Mucosa of rectum (tissue), 2 donors: ENCODE data around the gene FHAD1.
A peak's percentile ranks its signal among the peaks of the same experiment; 100 is the strongest.
"Not testable (repeated sequence)": the region's sequence is repeated elsewhere in the genome, so short reads cannot be mapped to it uniquely, and the experiment has no call there.

Source experiments
- H3K27ac ChIP-seq, 2 donors: one replicate each; pipeline ENCODE4 v1.7.0; 2013; ENCODE audit warnings: inconsistent platforms in 2 of 2, low read depth in 2 of 2, low read length in 2 of 2
- H3K27me3 ChIP-seq, 2 donors: one replicate each; pipeline ENCODE4 v1.7.0; 2013; ENCODE audit warnings: low read length in 2 of 2; ENCODE audit not compliant: control insufficient read depth in 2 of 2, insufficient read depth in 2 of 2
- H3K36me3 ChIP-seq, 2 donors: one replicate each; pipeline ENCODE4 v1.7.0; 2013; ENCODE audit warnings: low read length in 2 of 2; ENCODE audit not compliant: control insufficient read depth in 2 of 2, insufficient read depth in 2 of 2
- H3K4me1 ChIP-seq, 2 donors: one replicate each; pipeline ENCODE4 v1.7.0; 2013; ENCODE audit warnings: low read length in 2 of 2, mild to moderate bottlenecking in 1 of 2; ENCODE audit not compliant: control insufficient read depth in 2 of 2, insufficient read depth in 2 of 2
- H3K4me3 ChIP-seq, 2 donors: one replicate each; pipeline ENCODE4 v1.7.0; 2013; ENCODE audit warnings: low read length in 2 of 2
- H3K9ac ChIP-seq, 2 donors: one replicate each; pipeline ENCODE4 v1.7.0; 2013; ENCODE audit warnings: low read length in 2 of 2, low read depth in 1 of 2, mild to moderate bottlenecking in 1 of 2
- H3K9me3 ChIP-seq, 2 donors: one replicate each; pipeline ENCODE4 v1.7.0; 2013; ENCODE audit warnings: low read length in 2 of 2; ENCODE audit not compliant: control insufficient read depth in 2 of 2
- donor health status: healthy.
- donor health status: Normal muscosa, but diverticular disease.

Gene FHAD1

GRCh38 chr1:15362096-15362736 lies 115.2 kb downstream of the FHAD1 start:
- no peak overlapping the region for H3K9ac ChIP-seq
- H3K27me3 ChIP-seq: no peaks in the 10 kb centered on the region
- peaks cover 5 to 18% of the 10 kb centered on the region in 2 donors for H3K4me1 ChIP-seq
- H3K36me3 ChIP-seq: no peaks in the 10 kb centered on the region
- H3K27ac ChIP-seq: no peak overlapping the region
- H3K4me3 ChIP-seq: no peak overlapping the region
- H3K9me3 ChIP-seq: no peaks in the 10 kb centered on the region

- H3K27me3 ChIP-seq: no peaks in the 10 kb centered on the region
- H3K36me3 ChIP-seq: no peaks in the 10 kb centered on the region
- no peak overlapping the region for H3K9ac ChIP-seq
- no peak overlapping the region for H3K27ac ChIP-seq
- H3K9me3 ChIP-seq: no peaks in the 10 kb centered on the region
- no peak overlapping the region for H3K4me3 ChIP-seq
- peaks cover 5 to 18% of the 10 kb centered on the region in 2 donors for H3K4me1 ChIP-seq
Measured at GRCh38 chr1:15362737-15363128, 115.7 kb downstream of the FHAD1 start.

- Histone ChIP-seq H3K27me3 (no peaks in the 10 kb centered on the region), H3K4me1 (peaks cover 5 to 9% of the 10 kb centered on the region in 2 donors)
Measured at GRCh38 chr1:15364740-15365139, 117.7 kb downstream of the FHAD1 start.

GRCh38 chr1:15368888-15369287 lies 121.9 kb downstream of the FHAD1 start:
- Histone ChIP-seq H3K9ac (no peak overlapping the region), H3K4me3 (no peak overlapping the region), H3K9me3 (no peaks in the 10 kb centered on the region), H3K27ac (no peak overlapping the region), H3K4me1 (peaks cover 13 to 21% of the 10 kb centered on the region in 2 donors), H3K27me3 (no peaks in the 10 kb centered on the region), H3K36me3 (no peaks in the 10 kb centered on the region)

More at GRCh38 chr1:15364740-15365139, 117.7 kb downstream of the FHAD1 start:
- Histone ChIP-seq H3K27ac (no peak overlapping the region), H3K36me3 (no peaks in the 10 kb centered on the region), H3K9me3 (no peaks in the 10 kb centered on the region), H3K4me3 (no peak overlapping the region), H3K9ac (no peak overlapping the region)

- H3K4me1 ChIP-seq: peaks cover 13 to 21% of the 10 kb centered on the region in 2 donors
- no peak overlapping the region for H3K4me3 ChIP-seq
- H3K27me3 ChIP-seq: no peaks in the 10 kb centered on the region
- H3K9ac ChIP-seq: no peak overlapping the region
- H3K9me3 ChIP-seq: no peaks in the 10 kb centered on the region
- no peak overlapping the region for H3K27ac ChIP-seq
- no peaks in the 10 kb centered on the region for H3K36me3 ChIP-seq
Measured at GRCh38 chr1:15370268-15370667, 123.2 kb downstream of the FHAD1 start.

GRCh38 chr1:15370781-15371520 lies 123.9 kb downstream of the FHAD1 start:
- Histone ChIP-seq H3K4me3 (no peak overlapping the region), H3K9ac (no peak overlapping the region), H3K9me3 (no peaks in the 10 kb centered on the region), H3K27me3 (no peaks in the 10 kb centered on the region), H3K36me3 (no peaks in the 10 kb centered on the region), H3K4me1 (peaks cover 13 to 17% of the 10 kb centered on the region in 2 donors), H3K27ac (peak overlapping the region in 1 of 2 donors; percentile 52)

GRCh38 chr1:15371610-15372545 lies 124.9 kb downstream of the FHAD1 start:
- H3K9ac ChIP-seq: no peak overlapping the region
- no peaks in the 10 kb centered on the region for H3K36me3 ChIP-seq
- no peaks in the 10 kb centered on the region for H3K9me3 ChIP-seq
- H3K27ac ChIP-seq: no peak overlapping the region
- H3K4me3 ChIP-seq: no peak overlapping the region
- peaks cover 8 to 11% of the 10 kb centered on the region in 2 donors for H3K4me1 ChIP-seq
- H3K27me3 ChIP-seq: no peaks in the 10 kb centered on the region

GRCh38 chr1:15378729-15379128 lies 131.7 kb downstream of the FHAD1 start:
- H3K9me3 ChIP-seq: no peaks in the 10 kb centered on the region
- H3K27ac ChIP-seq: no peak overlapping the region
- H3K4me1 ChIP-seq: no peaks in the 10 kb centered on the region
- no peak overlapping the region for H3K4me3 ChIP-seq
- H3K9ac ChIP-seq: no peak overlapping the region
- no peaks in the 10 kb centered on the region for H3K27me3 ChIP-seq
- H3K36me3 ChIP-seq: no peaks in the 10 kb centered on the region

- not testable (repeated sequence) for H3K36me3 ChIP-seq, H3K9me3 ChIP-seq, H3K4me1 ChIP-seq, H3K9ac ChIP-seq, H3K27me3 ChIP-seq, H3K27ac ChIP-seq, H3K4me3 ChIP-seq
Measured at GRCh38 chr1:15379151-15379550, 132.1 kb downstream of the FHAD1 start.
